ENCODE data around the gene PGM2L1.

DNA sequence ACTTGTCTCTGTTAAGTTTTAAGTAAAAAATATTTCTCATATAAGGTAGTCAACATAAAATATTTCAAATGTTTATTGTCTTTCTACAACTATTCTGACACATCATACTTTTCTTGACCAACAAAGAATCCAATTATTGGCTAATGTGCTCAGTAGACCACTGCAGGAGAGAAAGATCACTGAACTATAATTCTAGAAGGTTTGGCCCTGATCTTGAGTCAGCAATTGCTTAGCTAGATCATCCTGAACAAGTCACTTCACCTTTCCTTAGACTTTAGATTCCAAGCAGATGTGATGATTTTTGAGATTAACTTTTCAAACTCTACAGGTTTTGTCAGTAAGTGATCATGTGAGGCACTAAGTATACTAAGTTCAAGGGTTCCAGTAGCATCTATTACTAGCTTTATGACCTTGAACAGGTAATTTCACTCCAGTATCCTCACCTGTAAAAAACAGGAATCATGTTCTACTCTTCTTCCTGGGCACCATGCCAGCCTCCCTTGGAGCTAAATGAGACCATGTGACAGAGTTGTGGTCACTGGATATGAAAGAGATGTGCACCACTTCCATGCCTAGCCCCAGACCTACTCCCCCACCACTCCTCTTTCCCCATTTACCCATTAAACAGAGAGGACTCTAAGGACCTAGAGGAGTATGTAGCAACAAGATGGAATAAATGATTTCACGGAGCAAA is 17.3 kb downstream of the PGM2L1 start:
- TF ChIP-seq SUZ12 (IDR thresholded peaks at IDR 0.05), result no peak
- no peak for TF ChIP-seq FOXA1 (IDR thresholded peaks at IDR 0.05)
- no peak for TF ChIP-seq SP1 (IDR thresholded peaks at IDR 0.05)
- TF ChIP-seq FOXM1 (IDR thresholded peaks at IDR 0.05; ENCODE audit: borderline replicate concordance), result no peak
- TF ChIP-seq BHLHE40 (IDR thresholded peaks at IDR 0.05; ENCODE audit: borderline replicate concordance), result no peak
